AG04450 (cell line): ENCODE results near the gene PMP22. TPM values are rescaled to one million over a fixed set of nuclear protein-coding genes. Genes with fewer than 3 reads are reported as not detected.

ENCODE experiments used
- CTCF ChIA-PET: fragments of 300-600, 350-600 bp; formaldehyde crosslinking; extraction: SDS; loops from one replicate; lab custom pipeline; 2022; ENCODE audit warnings: antibody characterized with exemption, inconsistent platforms; lab: Charles Lee
- POLR2A ChIA-PET: fragments of 350-600 bp; formaldehyde crosslinking; extraction: SDS; loops from one replicate; lab custom pipeline; 2021; ENCODE audit warnings: antibody characterized with exemption, inconsistent platforms; lab: Yijun Ruan, JAX
- DNase-seq: peaks from one replicate; pipeline ENCODE4 v3.0.0-alpha.2; 2011; ENCODE audit warnings: low read depth, low spot score
- H3K27ac ChIP-seq: one replicate; pipeline ENCODE4 v1.5.1; 2012; ENCODE audit warnings: low read depth, low read length, control low read depth
- H3K27me3 ChIP-seq: one replicate; pipeline ENCODE4 v1.6.0; 2012; ENCODE audit warnings: low read length; ENCODE audit not compliant: control insufficient read depth, insufficient read depth
- H3K4me3 ChIP-seq: 2 replicates; pipeline ENCODE4 v1.5.1; 2011; ENCODE audit warnings: mild to moderate bottlenecking, low read depth, low read length, control low read depth
- H3K9me3 ChIP-seq: 2 replicates; pipeline ENCODE4 v1.5.1; 2012; ENCODE audit warnings: low read length; ENCODE audit not compliant: control insufficient read depth, insufficient read depth
- polyA plus RNA-seq: library from polyadenylated mRNA; depleted of rRNA; stranded (reverse); fragments of >200 nt; gene quantifications from 2 replicates; pipeline ENCODE4 v1.2.3, GENCODE V29; 2011
- TF ChIP-seq, protein P1 (sequence below): IDR thresholded peaks from 2 replicates; pipeline ENCODE4 v1.5.1; 2011; ENCODE audit warnings: low read depth, low read length, control low read depth, inconsistent platforms

PMP22 gene
- polyA plus RNA-seq, 1 experiment = 204 TPM

DNA sequence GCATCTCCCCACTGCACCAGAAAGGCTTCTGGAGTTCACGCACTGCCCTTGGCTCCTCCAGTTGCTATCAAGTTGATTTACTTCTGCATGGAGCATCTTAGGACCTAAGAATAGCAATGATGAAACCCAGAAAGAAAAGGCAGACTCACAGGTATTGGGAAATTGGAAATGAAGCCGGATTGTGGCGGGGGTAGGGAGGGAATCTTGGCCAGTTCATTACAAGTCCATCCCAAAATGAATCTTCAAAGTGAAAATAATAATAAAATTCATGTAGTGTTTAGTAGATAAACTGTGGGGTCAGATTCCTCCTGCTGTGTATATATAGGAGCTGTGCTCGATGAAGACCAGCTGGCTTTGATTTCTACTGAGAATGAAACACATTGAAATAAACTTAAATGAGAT lies 42.6 kb upstream of the PMP22 start:
- CTCF ChIA-PET = no interaction called here
- peak; percentile 89 for DNase-seq
- no peaks in the 10 kb centered on the region for H3K27me3 ChIP-seq

GRCh38 chr17:15303851-15304250 lies 38.7 kb upstream of the PMP22 start:
- peaks cover 4% of the 10 kb centered on the region for H3K9me3 ChIP-seq
- CTCF ChIA-PET = interaction anchor here (0.8 to 1.2 kb wide), 2 partner anchors 47 to 200 kb away, joined by 3 read pairs; no protein-coding TSS in a partner anchor
- no peak for DNase-seq
- TF ChIP-seq, protein P1, sequence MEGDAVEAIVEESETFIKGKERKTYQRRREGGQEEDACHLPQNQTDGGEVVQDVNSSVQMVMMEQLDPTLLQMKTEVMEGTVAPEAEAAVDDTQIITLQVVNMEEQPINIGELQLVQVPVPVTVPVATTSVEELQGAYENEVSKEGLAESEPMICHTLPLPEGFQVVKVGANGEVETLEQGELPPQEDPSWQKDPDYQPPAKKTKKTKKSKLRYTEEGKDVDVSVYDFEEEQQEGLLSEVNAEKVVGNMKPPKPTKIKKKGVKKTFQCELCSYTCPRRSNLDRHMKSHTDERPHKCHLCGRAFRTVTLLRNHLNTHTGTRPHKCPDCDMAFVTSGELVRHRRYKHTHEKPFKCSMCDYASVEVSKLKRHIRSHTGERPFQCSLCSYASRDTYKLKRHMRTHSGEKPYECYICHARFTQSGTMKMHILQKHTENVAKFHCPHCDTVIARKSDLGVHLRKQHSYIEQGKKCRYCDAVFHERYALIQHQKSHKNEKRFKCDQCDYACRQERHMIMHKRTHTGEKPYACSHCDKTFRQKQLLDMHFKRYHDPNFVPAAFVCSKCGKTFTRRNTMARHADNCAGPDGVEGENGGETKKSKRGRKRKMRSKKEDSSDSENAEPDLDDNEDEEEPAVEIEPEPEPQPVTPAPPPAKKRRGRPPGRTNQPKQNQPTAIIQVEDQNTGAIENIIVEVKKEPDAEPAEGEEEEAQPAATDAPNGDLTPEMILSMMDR = no peak
- H3K27ac ChIP-seq = no peak overlapping the region
- H3K4me3 ChIP-seq = no peak overlapping the region
- POLR2A ChIA-PET = no interaction called here
- H3K27me3 ChIP-seq = peaks cover 3% of the 10 kb centered on the region

More for the DNA sequence above, 42.6 kb upstream of the PMP22 start:
- TF ChIP-seq, protein P1 = no peak
- no peak overlapping the region for H3K4me3 ChIP-seq
- H3K27ac ChIP-seq = peak overlapping the region; percentile 21
- POLR2A ChIA-PET = interaction anchor here (1.0 kb wide), 1 partner anchor 150 kb away, joined by 4 read pairs; no protein-coding TSS in a partner anchor
- H3K9me3 ChIP-seq = peaks cover 6% of the 10 kb centered on the region

DNA sequence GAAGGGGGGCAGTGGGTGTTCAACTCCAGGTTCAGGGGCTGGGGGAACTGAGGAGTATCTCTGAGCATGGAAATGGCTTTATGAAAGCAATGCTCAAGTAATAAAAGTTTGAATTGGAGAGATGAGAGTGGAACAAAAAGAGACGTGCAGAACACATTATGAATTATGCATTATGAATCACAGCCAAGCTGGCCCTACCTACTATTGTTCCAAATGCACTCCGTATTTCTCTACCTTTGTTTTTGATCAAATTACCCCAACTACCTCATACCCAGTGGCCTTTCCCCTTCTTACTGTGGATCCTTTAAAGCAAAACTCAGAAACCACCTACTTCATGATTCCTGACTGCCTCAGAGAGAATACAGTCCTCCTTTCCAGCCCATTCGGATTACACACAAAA lies 38.1 kb upstream of the PMP22 start:
- no peaks in the 10 kb centered on the region for H3K9me3 ChIP-seq
- H3K27ac ChIP-seq = no peak overlapping the region
- TF ChIP-seq, protein P1 = no peak
- ChIA-PET POLR2A (no interaction called here), CTCF (interaction anchor here (0.8 kb wide), 1 partner anchor 46 kb away, joined by 3 read pairs; no protein-coding TSS in a partner anchor)
- H3K27me3 ChIP-seq = peaks cover 3% of the 10 kb centered on the region
- DNase-seq = no peak
- no peak overlapping the region for H3K4me3 ChIP-seq

GRCh38 chr17:15301845-15302244 lies 36.7 kb upstream of the PMP22 start:
- Histone ChIP-seq H3K9me3 (no peaks in the 10 kb centered on the region), H3K27ac (no peak overlapping the region), H3K4me3 (no peak overlapping the region), H3K27me3 (peaks cover 3% of the 10 kb centered on the region)
- ChIA-PET POLR2A (no interaction called here), CTCF (no interaction called here)
- DNase-seq = no peak
- TF ChIP-seq, protein P1 = no peak

GRCh38 chr17:15298176-15298575 lies 33.0 kb upstream of the PMP22 start:
- no peaks in the 10 kb centered on the region for H3K9me3 ChIP-seq
- POLR2A ChIA-PET = no interaction called here
- TF ChIP-seq, protein P1 = no peak
- CTCF ChIA-PET = no interaction called here
- H3K27ac ChIP-seq = no peak overlapping the region
- DNase-seq = no peak
- no peak overlapping the region for H3K4me3 ChIP-seq
- H3K27me3 ChIP-seq = peaks cover 3% of the 10 kb centered on the region
